Astrocyte (in vitro differentiated cells and primary cell): Measurements from ENCODE around the gene SLC16A3. TPM values are rescaled to one million over a fixed set of nuclear protein-coding genes. Genes with fewer than 3 reads are reported as not detected.
A peak's percentile ranks its signal among the peaks of the same experiment; 100 is the strongest.

Experiments
- DNase-seq: peaks from one replicate; pipeline ENCODE4 v3.0.0-alpha.2; 2010; ENCODE audit warnings: low read depth
- FAIRE-seq: peaks from 2 replicates; lab custom pipeline; 2011; peaks lifted over from hg19 to GRCh38; lab: Jason Lieb, UNC
- H2AFZ ChIP-seq: 2 replicates; pipeline ENCODE4 v1.6.0; 2012; ENCODE audit warnings: low read depth, low read length, inconsistent platforms
- H3K27ac ChIP-seq: 2 replicates; pipeline ENCODE4 v1.5.1; 2011; ENCODE audit warnings: low read depth, low read length, inconsistent platforms
- H3K27me3 ChIP-seq: 2 replicates; pipeline ENCODE4 v1.6.0; 2011; ENCODE audit warnings: low read length, inconsistent platforms; ENCODE audit not compliant: insufficient read depth
- H3K36me3 ChIP-seq: 2 replicates; pipeline ENCODE4 v1.5.1; 2011; ENCODE audit warnings: low read length, inconsistent platforms; ENCODE audit not compliant: insufficient read depth
- H3K4me1 ChIP-seq: 2 replicates; pipeline ENCODE4 v1.5.1; 2011; ENCODE audit warnings: low read length, inconsistent platforms; ENCODE audit not compliant: insufficient read depth
- H3K4me2 ChIP-seq: 2 replicates; pipeline ENCODE4 v1.6.0; 2012; ENCODE audit warnings: low read length, inconsistent platforms
- H3K4me3 ChIP-seq: 2 replicates; pipeline ENCODE4 v1.5.1; 2011; ENCODE audit warnings: low read depth, mild to moderate bottlenecking, low read length, inconsistent platforms; ENCODE audit not compliant: insufficient read depth
- H3K79me2 ChIP-seq: 2 replicates; pipeline ENCODE4 v1.6.0; 2012; ENCODE audit warnings: mild to moderate bottlenecking, low read length, inconsistent platforms; ENCODE audit not compliant: insufficient read depth
- H3K9ac ChIP-seq: 2 replicates; pipeline ENCODE4 v1.6.0; 2012; ENCODE audit warnings: mild to moderate bottlenecking, low read length, inconsistent platforms
- H3K9me3 ChIP-seq: 2 replicates; pipeline ENCODE4 v1.5.1; 2012; ENCODE audit warnings: low read depth, mild to moderate bottlenecking, low read length, inconsistent platforms; ENCODE audit not compliant: insufficient read depth
- H4K20me1 ChIP-seq: 2 replicates; pipeline ENCODE4 v1.6.0; 2012; ENCODE audit warnings: low read length, inconsistent platforms; ENCODE audit not compliant: insufficient read depth
- H3K27ac Mint-ChIP-seq: one replicate; pipeline ENCODE4 v1.8.0; 2021; ENCODE audit warnings: mild to moderate bottlenecking, mixed read lengths; ENCODE audit not compliant: unreplicated experiment
- H3K27me3 Mint-ChIP-seq: one replicate; pipeline ENCODE4 v1.8.0; 2021; ENCODE audit warnings: low read depth, mixed read lengths; ENCODE audit not compliant: unreplicated experiment
- H3K36me3 Mint-ChIP-seq: one replicate; pipeline ENCODE4 v1.8.0; 2021; ENCODE audit warnings: low read depth, mixed read lengths; ENCODE audit not compliant: unreplicated experiment
- H3K4me1 Mint-ChIP-seq: one replicate; pipeline ENCODE4 v1.8.0; 2021; ENCODE audit warnings: low read depth, mixed read lengths; ENCODE audit not compliant: unreplicated experiment
- H3K4me3 Mint-ChIP-seq: one replicate; pipeline ENCODE4 v1.8.0; 2021; ENCODE audit warnings: mild to moderate bottlenecking, moderate library complexity, mixed read lengths; ENCODE audit not compliant: unreplicated experiment
- H3K9me3 Mint-ChIP-seq: one replicate; pipeline ENCODE4 v1.8.0; 2021; ENCODE audit warnings: mild to moderate bottlenecking, mixed read lengths; ENCODE audit not compliant: unreplicated experiment
- EZH2 ChIP-seq: IDR thresholded peaks from 2 replicates; pipeline ENCODE4 v1.6.1; 2012; ENCODE audit warnings: mild to moderate bottlenecking, low read length, inconsistent platforms; ENCODE audit not compliant: insufficient read depth
- total RNA-seq: library from RNA; stranded (reverse); gene quantifications from 2 replicates; pipeline ENCODE4 v1.2.1, GENCODE V29; 2021
- TF ChIP-seq, protein P1 (sequence below): IDR thresholded peaks from 2 replicates; pipeline ENCODE4 v1.5.1; 2011; ENCODE audit warnings: low read depth, mild to moderate bottlenecking, inconsistent platforms, low read length, moderate library complexity; ENCODE audit not compliant: insufficient read depth

Gene SLC16A3
- total RNA-seq, 1 donor from 2014 or later = 292 TPM

DNA sequence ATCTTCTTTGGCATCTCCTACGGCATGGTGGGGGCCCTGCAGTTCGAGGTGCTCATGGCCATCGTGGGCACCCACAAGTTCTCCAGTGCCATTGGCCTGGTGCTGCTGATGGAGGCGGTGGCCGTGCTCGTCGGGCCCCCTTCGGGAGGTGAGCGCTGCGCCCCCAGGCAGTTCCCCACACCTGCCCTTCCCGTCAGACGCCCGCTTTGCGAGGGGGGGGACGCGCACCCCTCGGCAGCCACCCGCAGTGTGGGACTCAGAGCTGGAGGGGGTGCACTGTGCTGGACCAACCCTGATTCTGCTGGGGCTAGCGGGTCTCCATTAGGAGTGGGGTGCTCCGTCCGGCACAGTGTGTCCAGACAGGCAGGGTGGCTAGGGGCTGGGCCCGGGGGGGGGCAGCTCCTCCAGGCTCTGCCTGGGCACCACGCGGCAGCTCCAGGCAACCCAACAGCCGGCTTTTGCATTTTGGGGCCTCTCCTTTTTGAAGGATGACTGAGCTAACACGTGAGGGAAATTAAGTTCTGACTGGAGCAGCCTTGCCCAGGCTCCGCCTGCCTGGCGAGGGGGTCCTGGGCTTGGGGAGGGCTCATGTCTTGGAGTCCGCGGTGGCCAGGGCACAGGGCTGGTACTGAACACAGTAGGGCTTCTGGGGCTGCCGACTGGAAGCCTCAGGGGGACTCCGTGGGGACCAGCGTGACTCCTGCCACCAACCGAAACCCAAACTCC is 9.1 kb downstream of the SLC16A3 start:
- Histone ChIP-seq H4K20me1 (peaks cover 95% of the 10 kb centered on the region), H3K4me2 (peak overlapping the region; percentile 56)

DNA sequence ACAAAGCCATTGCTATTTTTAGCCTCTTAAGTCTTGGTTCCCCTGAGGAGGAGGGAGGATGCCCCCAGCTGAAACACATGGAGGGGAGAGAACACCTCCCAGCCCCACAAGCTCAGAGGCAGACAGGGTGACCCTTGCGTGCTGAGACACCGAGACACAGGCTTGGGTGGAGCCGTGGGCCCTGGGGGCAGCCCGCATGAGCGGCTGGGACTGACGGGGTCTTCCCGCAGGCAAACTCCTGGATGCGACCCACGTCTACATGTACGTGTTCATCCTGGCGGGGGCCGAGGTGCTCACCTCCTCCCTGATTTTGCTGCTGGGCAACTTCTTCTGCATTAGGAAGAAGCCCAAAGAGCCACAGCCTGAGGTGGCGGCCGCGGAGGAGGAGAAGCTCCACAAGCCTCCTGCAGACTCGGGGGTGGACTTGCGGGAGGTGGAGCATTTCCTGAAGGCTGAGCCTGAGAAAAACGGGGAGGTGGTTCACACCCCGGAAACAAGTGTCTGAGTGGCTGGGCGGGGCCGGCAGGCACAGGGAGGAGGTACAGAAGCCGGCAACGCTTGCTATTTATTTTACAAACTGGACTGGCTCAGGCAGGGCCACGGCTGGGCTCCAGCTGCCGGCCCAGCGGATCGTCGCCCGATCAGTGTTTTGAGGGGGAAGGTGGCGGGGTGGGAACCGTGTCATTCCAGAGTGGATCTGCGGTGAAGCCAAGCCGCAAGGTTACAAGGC is 9.8 kb downstream of the SLC16A3 start:
- H3K9ac ChIP-seq = peak overlapping the region; percentile 44
- H4K20me1 ChIP-seq = peaks cover 95% of the 10 kb centered on the region
- H3K27ac Mint-ChIP-seq = peak overlapping the region; percentile 75
- peaks cover 72% of the 10 kb centered on the region for H3K79me2 ChIP-seq
- H3K27me3 ChIP-seq = no peaks in the 10 kb centered on the region
- peaks cover 23% of the 10 kb centered on the region for H3K4me1 Mint-ChIP-seq
- peaks cover 70% of the 10 kb centered on the region for H3K4me1 ChIP-seq
- H3K4me3 ChIP-seq = no peak overlapping the region
- H3K4me3 Mint-ChIP-seq = peak overlapping the region; percentile 64
- FAIRE-seq (no peak), DNase-seq (peak; percentile 80)
- TF ChIP-seq, protein P1, sequence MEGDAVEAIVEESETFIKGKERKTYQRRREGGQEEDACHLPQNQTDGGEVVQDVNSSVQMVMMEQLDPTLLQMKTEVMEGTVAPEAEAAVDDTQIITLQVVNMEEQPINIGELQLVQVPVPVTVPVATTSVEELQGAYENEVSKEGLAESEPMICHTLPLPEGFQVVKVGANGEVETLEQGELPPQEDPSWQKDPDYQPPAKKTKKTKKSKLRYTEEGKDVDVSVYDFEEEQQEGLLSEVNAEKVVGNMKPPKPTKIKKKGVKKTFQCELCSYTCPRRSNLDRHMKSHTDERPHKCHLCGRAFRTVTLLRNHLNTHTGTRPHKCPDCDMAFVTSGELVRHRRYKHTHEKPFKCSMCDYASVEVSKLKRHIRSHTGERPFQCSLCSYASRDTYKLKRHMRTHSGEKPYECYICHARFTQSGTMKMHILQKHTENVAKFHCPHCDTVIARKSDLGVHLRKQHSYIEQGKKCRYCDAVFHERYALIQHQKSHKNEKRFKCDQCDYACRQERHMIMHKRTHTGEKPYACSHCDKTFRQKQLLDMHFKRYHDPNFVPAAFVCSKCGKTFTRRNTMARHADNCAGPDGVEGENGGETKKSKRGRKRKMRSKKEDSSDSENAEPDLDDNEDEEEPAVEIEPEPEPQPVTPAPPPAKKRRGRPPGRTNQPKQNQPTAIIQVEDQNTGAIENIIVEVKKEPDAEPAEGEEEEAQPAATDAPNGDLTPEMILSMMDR = no peak
- no peak for TF ChIP-seq EZH2
- H3K9me3 Mint-ChIP-seq = no peaks in the 10 kb centered on the region
- H3K36me3 ChIP-seq = peaks cover 8% of the 10 kb centered on the region
- peak overlapping the region; percentile 56 for H3K4me2 ChIP-seq
- H2AFZ ChIP-seq = no peak overlapping the region
- H3K9me3 ChIP-seq = no peaks in the 10 kb centered on the region
- H3K36me3 Mint-ChIP-seq = peaks cover 5% of the 10 kb centered on the region
- no peaks in the 10 kb centered on the region for H3K27me3 Mint-ChIP-seq
- H3K27ac ChIP-seq = peak overlapping the region; percentile 36

More for the DNA sequence above, 9.1 kb downstream of the SLC16A3 start:
- Mint-ChIP-seq H3K27me3 (no peaks in the 10 kb centered on the region), H3K4me3 (no peak overlapping the region), H3K27ac (no peak overlapping the region), H3K4me1 (peaks cover 23% of the 10 kb centered on the region), H3K36me3 (peaks cover 5% of the 10 kb centered on the region), H3K9me3 (no peaks in the 10 kb centered on the region)
- Histone ChIP-seq H3K36me3 (peaks cover 4% of the 10 kb centered on the region), H3K4me1 (peaks cover 66% of the 10 kb centered on the region), H3K9ac (no peak overlapping the region), H3K9me3 (no peaks in the 10 kb centered on the region), H3K27ac (peak overlapping the region; percentile 36), H3K4me3 (no peak overlapping the region), H3K27me3 (no peaks in the 10 kb centered on the region), H2AFZ (no peak overlapping the region), H3K79me2 (peaks cover 72% of the 10 kb centered on the region)
- FAIRE-seq = no peak
- DNase-seq = no peak
- no peak for TF ChIP-seq EZH2
- TF ChIP-seq, protein P1 = no peak
